Spinal cord (tissue), 10 donors: ENCODE measurements around the gene CGB5. TPM values are rescaled to one million over a fixed set of nuclear protein-coding genes. Genes with fewer than 3 reads are reported as not detected.
"Not testable (repeated sequence)": the region's sequence is repeated elsewhere in the genome, so short reads cannot be mapped to it uniquely, and the experiment has no call there.

Experiments
- DNase-seq, 6 donors: peaks; one replicate each; pipeline versions ENCODE4 v3.0.0 to v3.0.0-alpha.2; 2013 to 2015; ENCODE audit warnings: low spot score in 6 of 6, low read depth in 4 of 6
- H3K27ac ChIP-seq: one replicate; pipeline ENCODE4 v1.5.1; 2013; ENCODE audit warnings: low read depth, low read length, control low read depth
- H3K27me3 ChIP-seq: one replicate; pipeline ENCODE4 v1.6.1; 2013; ENCODE audit warnings: low read length; ENCODE audit not compliant: control insufficient read depth, insufficient read depth
- H3K36me3 ChIP-seq: one replicate; pipeline ENCODE4 v1.6.1; 2013; ENCODE audit warnings: low read length; ENCODE audit not compliant: control insufficient read depth, insufficient read depth
- H3K4me1 ChIP-seq: one replicate; pipeline ENCODE4 v1.6.1; 2013; ENCODE audit warnings: low read length; ENCODE audit not compliant: control insufficient read depth, insufficient read depth
- H3K4me3 ChIP-seq: one replicate; pipeline ENCODE4 v1.5.1; 2013; ENCODE audit warnings: low read depth, low read length, control low read depth
- H3K9me3 ChIP-seq: one replicate; pipeline ENCODE4 v1.6.1; 2013; ENCODE audit warnings: low read length; ENCODE audit not compliant: control insufficient read depth, insufficient read depth
- WGBS: methylation state at CpG from one replicate; pipeline ENCODE4 v1.1.5; 2013; ENCODE audit warnings: missing lambda C conversion rate; ENCODE audit not compliant: insufficient coverage; 5-methylcytosine and 5-hydroxymethylcytosine counted together
- polyA plus RNA-seq, 2 donors: library from polyadenylated mRNA; unstranded; fragments of 120-200 nt; gene quantifications; one replicate each; pipeline ENCODE4 v1.2.1, GENCODE V29; 2013; ENCODE audit not compliant: insufficient read length in 2 of 2
- total RNA-seq, 2 donors: library from RNA; depleted of rRNA in 1 of 2; stranded (reverse); fragments of 120-200 nt in 1 of 2; fragments of >200 nt in 1 of 2; gene quantifications; one replicate each; pipeline versions ENCODE4 v1.2.3 to v1.2.4, GENCODE V29; 2013 to 2014
- donor health status: healthy.

CGB5 gene
- total and polyA plus RNA-seq, 4 donors: 1.4 TPM; not detected in 3

- WGBS: under 1% methylated on average over 63 of the region's 63 CpGs
Measured at GRCh38 chr19:49056101-49056901, 12.7 kb downstream of the CGB5 start.

GRCh38 chr19:49056902-49057596 is 13.4 kb downstream of the CGB5 start:
- not testable (repeated sequence) for H3K27ac ChIP-seq, DNase-seq, H3K9me3 ChIP-seq, H3K36me3 ChIP-seq
- 6% methylated on average over 29 of the region's 34 CpGs for WGBS
- Histone ChIP-seq H3K4me3 (peak overlapping the region; percentile 33), H3K4me1 (peaks cover 26% of the 10 kb centered on the region), H3K27me3 (peaks cover 47% of the 10 kb centered on the region)

More at GRCh38 chr19:49056101-49056901, 12.7 kb downstream of the CGB5 start:
- peaks cover 45% of the 10 kb centered on the region for H3K27me3 ChIP-seq
- no peaks in the 10 kb centered on the region for H3K9me3 ChIP-seq
- DNase-seq: peak in 2 of 6 donors; percentile 32 to 42
- no peak overlapping the region for H3K27ac ChIP-seq
- no peaks in the 10 kb centered on the region for H3K36me3 ChIP-seq
- peaks cover 26% of the 10 kb centered on the region for H3K4me1 ChIP-seq
- peak overlapping the region; percentile 33 for H3K4me3 ChIP-seq

DNA sequence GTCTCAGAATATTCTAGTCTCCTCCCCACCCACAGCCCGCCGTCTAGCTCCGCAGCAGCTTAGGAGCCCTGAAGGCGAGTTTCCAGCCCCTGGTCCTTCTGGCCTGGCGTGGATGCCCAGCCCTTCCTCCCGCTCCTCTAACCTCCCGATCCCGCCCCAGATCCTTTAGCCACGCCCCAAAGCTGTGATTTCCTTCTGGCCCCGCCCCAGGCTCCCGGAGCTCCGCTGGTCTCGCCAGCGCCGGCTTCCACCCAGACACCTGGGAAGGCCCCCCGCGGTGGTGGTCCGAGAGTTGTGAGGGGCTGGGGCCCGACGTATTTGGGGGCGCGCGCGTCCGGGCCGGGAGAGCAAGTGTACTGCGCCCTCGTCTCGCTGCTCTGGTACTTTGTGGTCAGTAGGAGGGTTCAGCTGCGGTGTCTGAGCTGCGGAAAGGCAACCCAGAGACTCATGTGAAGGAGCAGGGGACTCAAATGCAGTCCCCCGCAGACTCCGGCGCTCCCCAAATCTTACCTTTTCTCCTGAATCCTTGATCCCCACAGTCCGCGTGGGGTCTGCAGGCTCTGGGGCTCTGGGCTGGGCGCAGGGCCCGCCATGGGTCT is 14.1 kb downstream of the CGB5 start, which contains the start of gene CGB7:
Gene CGB7, minus strand, starts transcription at position 114 of the 599 bp plus-strand sequence. CDS start 2,374 bp downstream, outside the sequence.
- no peaks in the 10 kb centered on the region for H3K36me3 ChIP-seq
- no peaks in the 10 kb centered on the region for H3K9me3 ChIP-seq
- H3K27me3 ChIP-seq: peaks cover 47% of the 10 kb centered on the region
- peak within 1 kb of the TSS; percentile 33 for H3K4me3 ChIP-seq
- peaks cover 26% of the 10 kb centered on the region for H3K4me1 ChIP-seq
- no peak within 1 kb of the TSS for H3K27ac ChIP-seq
- 2% methylated on average over 36 of the region's 38 CpGs for WGBS
- DNase-seq: peak in 2 of 6 donors; percentile 16 to 52

DNA sequence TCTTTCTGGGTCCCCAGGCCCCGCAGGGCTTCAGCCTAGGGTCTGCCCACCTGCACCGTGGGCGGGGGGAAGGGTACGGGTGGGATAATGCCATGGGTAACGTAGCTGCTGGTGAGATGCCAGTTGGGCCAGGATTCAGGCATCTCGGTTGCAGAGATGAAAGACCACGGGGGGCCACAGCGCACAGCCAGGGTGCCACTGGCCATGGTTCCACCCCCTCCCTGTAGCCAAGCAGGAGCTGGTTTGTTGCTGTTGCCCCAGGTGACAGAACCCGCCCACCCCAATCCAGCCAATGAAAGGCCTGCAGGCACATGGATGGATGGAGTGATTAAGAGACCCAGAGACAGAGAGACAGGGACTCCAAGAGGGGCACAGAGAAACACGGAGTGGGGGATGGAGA is 14.9 kb downstream of the CGB5 start:
- Histone ChIP-seq H3K4me1 (peaks cover 26% of the 10 kb centered on the region), H3K9me3 (no peaks in the 10 kb centered on the region), H3K36me3 (no peaks in the 10 kb centered on the region), H3K27me3 (peaks cover 49% of the 10 kb centered on the region), H3K4me3 (no peak overlapping the region), H3K27ac (no peak overlapping the region)
- peak in 1 of 6 donors; percentile 38 for DNase-seq
- WGBS: 18% methylated on average over 6 of the region's 10 CpGs

- 57% methylated on average over 9 of the region's 9 CpGs for WGBS
Measured at GRCh38 chr19:49059053-49059452, 15.4 kb downstream of the CGB5 start.

DNA sequence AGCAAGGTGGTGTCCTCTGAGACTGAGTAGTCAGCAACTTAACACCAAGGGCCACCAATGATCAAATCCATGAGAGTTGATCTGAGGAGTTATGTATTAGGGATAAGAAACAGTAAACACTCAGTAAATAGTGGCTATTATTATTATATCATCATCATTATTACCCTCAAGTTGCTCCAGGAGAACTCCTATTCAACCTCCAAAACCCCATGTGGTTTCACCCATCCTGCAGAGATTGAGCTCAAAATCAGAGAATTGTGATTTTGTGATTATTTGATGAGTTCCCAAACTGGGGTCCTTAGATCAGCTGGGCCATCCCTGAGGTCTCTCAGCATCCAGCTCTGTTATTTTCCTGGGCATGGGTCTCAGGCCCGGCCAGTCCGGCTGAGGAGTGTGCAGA is 17.4 kb downstream of the CGB5 start:
- H3K4me3 ChIP-seq: no peak overlapping the region
- H3K27ac ChIP-seq: no peak overlapping the region
- H3K27me3 ChIP-seq: peaks cover 63% of the 10 kb centered on the region
- DNase-seq: no peak
- H3K9me3 ChIP-seq: no peaks in the 10 kb centered on the region
- H3K4me1 ChIP-seq: peaks cover 34% of the 10 kb centered on the region
- 96% methylated on average over 2 of the region's 2 CpGs for WGBS
- H3K36me3 ChIP-seq: no peaks in the 10 kb centered on the region

More at GRCh38 chr19:49059053-49059452, 15.4 kb downstream of the CGB5 start:
- Histone ChIP-seq H3K4me3 (no peak overlapping the region), H3K27me3 (peaks cover 54% of the 10 kb centered on the region), H3K36me3 (no peaks in the 10 kb centered on the region), H3K4me1 (peaks cover 26% of the 10 kb centered on the region), H3K27ac (no peak overlapping the region), H3K9me3 (no peaks in the 10 kb centered on the region)
- DNase-seq: no peak

DNA sequence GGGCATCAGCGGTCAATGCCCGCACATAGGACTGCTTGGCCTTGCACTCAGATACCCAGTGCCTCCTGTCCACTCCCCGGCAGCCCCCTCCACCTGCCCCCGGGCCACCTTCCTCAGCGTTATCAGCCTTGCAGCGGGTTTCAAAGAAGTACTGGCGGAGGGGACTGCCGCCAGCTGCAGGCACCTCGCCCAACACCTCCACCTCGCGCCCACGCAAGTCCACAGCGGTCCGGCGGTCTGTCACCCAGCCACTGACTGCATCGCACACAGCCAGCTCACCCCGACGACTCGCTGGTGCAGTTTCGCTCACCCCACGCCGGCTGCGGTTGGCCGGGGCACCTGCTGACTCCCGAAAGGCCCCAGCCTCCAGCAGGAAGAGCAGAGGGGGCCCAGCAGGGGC is 17.8 kb downstream of the CGB5 start:
- H3K9me3 ChIP-seq: no peaks in the 10 kb centered on the region
- no peak overlapping the region for H3K4me3 ChIP-seq
- H3K27me3 ChIP-seq: peaks cover 62% of the 10 kb centered on the region
- no peaks in the 10 kb centered on the region for H3K36me3 ChIP-seq
- DNase-seq: no peak
- H3K4me1 ChIP-seq: peaks cover 29% of the 10 kb centered on the region
- no peak overlapping the region for H3K27ac ChIP-seq
- 76% methylated on average over 25 of the region's 25 CpGs for WGBS

- Histone ChIP-seq H3K4me3 (no peak overlapping the region), H3K27ac (no peak overlapping the region), H3K9me3 (no peaks in the 10 kb centered on the region), H3K27me3 (peaks cover 50% of the 10 kb centered on the region), H3K4me1 (peaks cover 11% of the 10 kb centered on the region), H3K36me3 (no peaks in the 10 kb centered on the region)
- DNase-seq: no peak
- WGBS: 54% methylated on average over 7 of the region's 10 CpGs
Measured at GRCh38 chr19:49064029-49064629, 20.5 kb downstream of the CGB5 start.
